Caki2 (cell line): ENCODE data around the gene RYR1. TPM values are rescaled to one million over a fixed set of nuclear protein-coding genes. Genes with fewer than 3 reads are reported as not detected.
"Not testable (repeated sequence)": the region's sequence is repeated elsewhere in the genome, so short reads cannot be mapped to it uniquely, and the experiment has no call there.

ENCODE experiments used
- DNase-seq: peaks from one replicate; pipeline ENCODE4 v3.0.0-alpha.2; 2015; ENCODE audit warnings: low read depth
- in situ Hi-C: cut with HindIII; loops from 2 replicates; pipeline ENCODE4 v1.10.0; 2016; ENCODE audit warnings: low sequenced_read_pairs, low pct_unique_long_range_greater_than_20kb, mixed read lengths
- total RNA-seq: library from RNA; depleted of rRNA; stranded (reverse); fragments of >200 nt; shearing (Covaris generic); gene quantifications from 2 replicates; pipeline ENCODE4 v1.2.3, GENCODE V29; 2014; ENCODE audit warnings: low replicate concordance

The RYR1 gene
- total RNA-seq, 1 experiment from 2014 or later = under 0.01 TPM

DNA sequence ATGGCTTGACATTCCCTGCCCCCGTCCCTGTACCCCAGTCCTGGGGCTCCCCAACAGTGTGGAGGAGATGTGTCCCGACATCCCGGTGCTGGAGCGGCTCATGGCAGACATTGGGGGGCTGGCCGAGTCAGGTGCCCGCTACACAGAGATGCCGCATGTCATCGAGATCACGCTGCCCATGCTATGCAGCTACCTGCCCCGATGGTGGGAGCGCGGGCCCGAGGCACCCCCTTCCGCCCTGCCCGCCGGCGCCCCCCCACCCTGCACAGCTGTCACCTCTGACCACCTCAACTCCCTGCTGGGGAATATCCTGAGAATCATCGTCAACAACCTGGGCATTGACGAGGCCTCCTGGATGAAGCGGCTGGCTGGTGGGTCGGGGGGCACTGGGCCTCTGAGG is 83.8 kb downstream of the RYR1 start:
- DNase-seq = no peak
- in situ Hi-C loops = no loop called here

DNA sequence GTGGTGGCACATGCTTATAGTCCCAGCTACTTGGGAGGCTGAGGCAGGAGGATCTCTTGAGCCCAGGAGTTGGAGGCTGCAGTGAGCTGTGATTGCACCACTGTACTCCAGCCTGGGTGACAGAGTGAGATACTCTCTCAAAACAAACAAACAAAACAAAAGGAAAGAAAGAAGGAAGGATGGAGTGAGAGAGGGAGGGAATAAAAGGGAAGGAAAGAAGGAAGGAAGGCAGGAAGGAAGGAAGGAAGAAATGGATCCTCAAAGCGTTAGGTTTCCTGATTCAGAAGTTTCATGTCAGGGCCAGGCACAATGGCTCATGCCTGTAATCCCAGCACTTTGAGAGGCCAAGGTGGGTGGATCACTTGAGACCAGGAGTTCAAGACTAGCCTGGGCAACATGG is 84.5 kb downstream of the RYR1 start:
- DNase-seq, in situ Hi-C loops: not testable (repeated sequence)

DNA sequence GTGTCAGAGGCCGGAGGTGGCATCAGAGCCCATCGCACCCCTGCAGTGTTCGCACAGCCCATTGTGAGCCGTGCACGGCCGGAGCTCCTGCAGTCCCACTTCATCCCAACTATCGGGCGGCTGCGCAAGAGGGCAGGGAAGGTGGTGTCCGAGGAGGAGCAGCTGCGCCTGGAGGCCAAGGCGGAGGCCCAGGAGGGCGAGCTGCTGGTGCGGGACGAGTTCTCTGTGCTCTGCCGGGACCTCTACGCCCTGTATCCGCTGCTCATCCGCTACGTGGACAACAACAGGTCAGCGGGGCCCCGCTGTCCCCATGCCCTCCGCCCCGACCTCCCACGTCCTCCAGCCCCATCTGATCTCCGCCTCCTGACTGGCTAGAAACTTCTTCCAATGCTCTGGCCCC is 85.7 kb downstream of the RYR1 start:
- no peak for DNase-seq
- in situ Hi-C loops = no loop called here

DNA sequence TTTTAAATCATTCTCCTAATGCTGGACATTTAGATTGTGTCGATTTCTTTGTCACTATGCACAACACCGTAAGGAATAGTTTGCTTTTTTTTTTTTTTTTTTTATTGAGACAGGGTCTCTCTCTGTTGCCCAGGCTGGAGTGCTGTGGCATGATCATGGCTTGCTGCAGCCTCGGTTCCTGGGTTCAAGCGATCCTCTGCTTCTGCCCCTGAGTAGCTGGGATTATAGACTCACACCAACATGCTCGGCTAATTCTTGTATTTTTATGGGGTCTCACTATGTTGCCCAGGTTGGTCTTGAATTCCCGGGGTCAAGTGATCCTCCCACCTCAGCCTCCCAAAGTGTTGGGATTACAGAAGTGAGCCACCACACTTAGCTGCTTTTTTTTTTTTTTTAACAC is 86.5 kb downstream of the RYR1 start:
- in situ Hi-C loops = no loop called here
- no peak for DNase-seq

DNA sequence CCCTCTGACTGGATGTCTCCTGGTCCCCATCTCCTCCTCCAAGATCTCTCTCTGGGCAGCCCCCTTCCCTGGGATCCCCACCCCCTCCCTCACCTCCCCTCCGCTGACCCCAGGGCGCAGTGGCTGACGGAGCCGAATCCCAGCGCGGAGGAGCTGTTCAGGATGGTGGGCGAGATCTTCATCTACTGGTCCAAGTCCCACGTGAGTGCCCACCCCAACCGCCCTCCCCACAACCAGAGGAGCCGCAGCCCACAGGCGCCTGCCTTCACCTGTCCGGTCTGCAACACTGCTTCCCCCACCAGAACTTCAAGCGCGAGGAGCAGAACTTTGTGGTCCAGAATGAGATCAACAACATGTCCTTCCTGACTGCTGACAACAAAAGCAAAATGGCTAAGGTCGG is 89.4 kb downstream of the RYR1 start:
- in situ Hi-C loops = no loop called here
- DNase-seq = no peak

DNA sequence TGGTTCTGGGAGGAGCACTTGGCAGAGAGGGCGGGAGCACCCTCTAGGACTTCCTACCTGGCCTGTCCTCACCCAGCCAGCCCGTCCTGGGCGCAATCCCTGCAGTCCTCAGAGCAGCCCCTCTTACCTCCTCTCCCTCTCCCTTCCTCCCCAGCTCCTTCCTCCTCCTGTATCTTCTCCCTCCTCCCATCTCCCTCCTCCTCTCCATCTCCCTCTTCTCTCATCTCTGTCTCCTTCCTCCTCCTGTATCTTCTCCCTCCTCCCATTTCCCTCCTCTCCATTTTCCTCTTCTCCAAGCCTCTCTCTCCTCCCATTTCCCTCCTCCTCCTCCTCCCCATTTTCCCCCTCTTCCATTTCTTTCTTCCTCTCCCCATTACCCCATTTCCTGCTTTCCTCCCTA is 89.8 kb downstream of the RYR1 start:
- in situ Hi-C loops = no loop called here
- no peak for DNase-seq

DNA sequence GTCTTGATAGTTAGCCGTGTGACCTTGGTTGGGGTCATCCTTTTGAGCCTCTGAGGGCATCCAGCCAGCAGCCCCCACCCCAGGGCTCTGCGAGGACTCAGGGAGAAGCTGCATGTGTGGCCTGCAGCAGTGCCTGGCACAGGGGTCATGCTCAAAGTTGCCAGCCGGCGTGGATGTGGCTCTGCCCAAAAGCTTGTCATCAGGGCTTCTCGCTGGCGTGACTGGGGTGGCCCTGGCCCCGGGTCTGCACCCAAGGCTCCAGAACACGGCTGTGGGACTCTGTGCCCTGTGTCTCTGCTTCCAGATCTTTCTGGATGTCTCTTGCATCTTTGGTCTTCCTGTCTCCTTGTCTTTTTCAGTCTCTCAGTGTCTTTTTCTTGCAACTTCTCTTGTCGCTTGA is 90.9 kb downstream of the RYR1 start:
- in situ Hi-C loops = no loop called here
- DNase-seq = no peak

DNA sequence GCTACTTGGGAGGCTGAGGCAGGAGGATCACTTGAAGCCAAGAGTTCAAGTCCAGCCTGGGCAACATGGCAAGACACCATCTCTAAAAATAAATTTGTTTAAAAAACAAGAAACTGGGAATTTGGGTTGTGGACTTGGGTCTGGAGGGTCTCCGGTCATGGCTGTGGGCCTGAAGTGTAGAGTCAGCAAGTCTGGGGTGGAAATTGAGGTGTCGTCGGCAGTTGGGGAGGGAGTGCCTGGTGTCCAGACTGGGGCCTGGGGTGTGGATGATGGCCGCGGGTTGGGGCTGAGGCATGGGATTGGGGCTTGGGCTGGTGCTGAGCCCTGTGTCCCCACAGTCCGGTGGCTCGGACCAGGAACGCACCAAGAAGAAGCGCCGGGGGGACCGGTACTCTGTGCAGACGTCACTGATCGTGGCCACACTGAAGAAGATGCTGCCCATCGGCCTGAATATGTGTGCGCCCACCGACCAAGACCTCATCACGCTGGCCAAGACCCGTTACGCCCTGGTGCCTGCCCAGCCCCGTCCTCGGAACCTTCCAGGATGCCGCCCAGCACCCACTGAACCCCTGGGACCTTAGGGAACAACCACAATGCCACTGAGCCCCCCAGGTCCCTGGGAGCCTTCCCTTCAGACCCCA is 91.6 kb downstream of the RYR1 start:
- DNase-seq = no peak
- in situ Hi-C loops = loop anchor here (25.0 kb wide), 1 partner anchor 262 kb away; the partner anchor contains the start of gene LGALS7B

DNA sequence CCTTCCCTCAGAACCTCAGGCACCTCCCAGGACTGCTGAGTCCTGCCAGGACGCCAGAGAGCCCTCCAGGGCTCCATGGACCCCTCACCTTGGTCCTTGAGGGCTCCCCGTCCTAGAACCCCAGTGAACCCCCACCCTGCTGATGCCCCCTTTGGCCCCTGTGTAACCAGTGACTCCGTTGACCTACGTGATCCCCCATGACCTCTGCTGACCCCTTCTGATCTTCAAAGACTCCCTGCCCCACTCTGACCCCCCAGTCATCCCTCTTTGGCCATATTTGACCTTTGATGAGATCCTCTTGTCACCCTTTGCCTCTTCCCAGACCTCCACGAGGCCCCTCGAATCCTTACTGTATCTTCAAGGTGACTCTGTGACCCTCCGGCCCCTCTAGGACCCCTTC is 92.9 kb downstream of the RYR1 start:
- in situ Hi-C loops = loop anchor here (25.0 kb wide), 1 partner anchor 261 kb away; the partner anchor contains the start of gene LGALS7B
- DNase-seq = no peak

DNA sequence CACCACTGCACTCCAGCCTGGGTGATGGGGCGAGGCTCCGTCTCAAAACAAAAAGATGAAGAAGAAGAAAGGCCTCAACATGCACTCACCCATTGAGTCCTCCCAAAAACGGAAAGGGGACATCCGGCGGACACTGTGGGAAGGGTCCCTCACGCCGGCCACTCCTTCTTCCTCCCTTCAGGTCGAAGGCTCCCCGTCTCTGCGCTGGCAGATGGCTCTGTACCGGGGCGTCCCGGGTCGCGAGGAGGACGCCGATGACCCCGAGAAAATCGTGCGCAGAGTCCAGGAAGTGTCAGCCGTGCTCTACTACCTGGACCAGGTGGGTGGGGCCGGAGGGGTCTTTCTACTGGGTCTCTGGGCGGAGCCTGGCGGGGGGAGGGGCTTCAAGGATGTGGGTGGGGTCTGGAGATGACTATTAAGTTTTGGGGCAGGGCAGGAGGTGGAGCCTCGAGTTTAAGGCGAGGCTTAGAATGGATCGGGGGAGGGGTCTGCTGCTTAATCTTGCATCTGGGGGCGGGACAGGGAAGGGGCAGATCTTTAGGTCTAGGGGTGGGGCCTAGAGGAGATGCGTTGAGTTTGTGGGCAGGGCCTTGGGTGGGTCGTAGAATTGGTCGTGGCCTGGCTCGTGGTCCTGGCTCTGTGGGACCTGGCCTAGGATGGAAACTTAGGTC is 94.1 kb downstream of the RYR1 start:
- in situ Hi-C loops = loop anchor here (25.0 kb wide), 1 partner anchor 260 kb away; the partner anchor contains the start of gene LGALS7B
- no peak for DNase-seq

DNA sequence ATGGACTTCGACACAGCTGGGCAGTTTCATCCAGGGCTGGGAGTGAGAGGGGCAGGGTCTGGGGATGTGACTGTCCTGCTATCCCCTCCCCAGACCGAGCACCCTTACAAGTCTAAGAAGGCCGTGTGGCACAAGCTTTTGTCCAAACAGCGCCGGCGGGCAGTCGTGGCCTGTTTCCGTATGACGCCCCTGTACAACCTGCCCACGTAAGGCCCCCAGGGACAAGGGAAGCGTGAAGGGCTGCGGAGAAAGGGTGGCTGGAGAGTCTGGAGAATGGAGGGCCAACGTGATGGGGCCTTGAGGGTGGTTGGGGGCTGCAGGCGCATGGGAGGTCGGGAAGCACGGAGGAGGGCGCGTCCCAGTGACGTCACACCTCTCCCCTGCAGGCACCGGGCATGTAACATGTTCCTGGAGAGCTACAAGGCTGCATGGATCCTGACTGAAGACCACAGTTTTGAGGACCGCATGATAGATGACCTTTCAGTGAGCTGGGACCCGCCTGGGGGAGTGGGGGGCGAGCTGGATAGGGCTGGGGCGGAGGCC is 94.8 kb downstream of the RYR1 start:
- no peak for DNase-seq
- in situ Hi-C loops = loop anchor here (25.0 kb wide), 1 partner anchor 259 kb away; the partner anchor contains the start of gene LGALS7B

DNA sequence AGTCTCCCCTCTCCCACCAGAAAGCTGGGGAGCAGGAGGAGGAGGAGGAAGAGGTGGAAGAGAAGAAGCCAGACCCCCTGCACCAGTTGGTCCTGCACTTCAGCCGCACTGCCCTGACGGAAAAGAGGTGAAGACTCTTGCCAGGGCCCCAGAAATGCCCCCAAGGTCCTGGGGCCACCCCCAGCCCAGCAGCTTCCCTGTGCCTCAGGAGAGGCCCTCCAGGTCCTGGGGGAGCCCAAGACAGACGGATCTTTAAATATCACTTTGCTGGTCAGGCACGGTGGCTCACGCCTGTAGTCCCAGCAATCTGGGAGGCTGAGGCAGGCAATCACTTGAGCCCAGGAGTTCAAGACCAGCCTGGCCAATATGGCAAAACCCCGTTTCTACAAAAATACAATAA is 95.4 kb downstream of the RYR1 start:
- in situ Hi-C loops = loop anchor here (25.0 kb wide), 1 partner anchor 258 kb away; the partner anchor contains the start of gene LGALS7B
- DNase-seq = no peak

DNA sequence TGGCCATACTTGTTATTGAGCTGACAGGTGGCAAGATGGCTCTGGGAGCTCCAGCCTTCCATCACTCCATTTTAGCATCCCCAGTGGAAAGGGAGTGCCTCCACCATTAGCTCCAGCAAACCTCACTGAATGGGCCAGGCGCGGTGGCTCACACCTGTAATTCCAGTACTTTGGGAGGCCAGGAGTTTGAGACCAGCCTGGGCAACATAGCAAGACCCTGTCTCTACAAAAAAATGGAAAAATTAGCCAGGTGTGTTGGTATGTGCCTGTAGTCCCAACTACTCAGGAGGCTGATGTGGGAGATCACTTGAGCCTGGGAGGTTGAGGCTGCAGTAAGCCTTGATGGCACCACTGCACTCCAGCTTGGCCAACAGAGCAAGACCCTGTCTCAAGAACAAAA is 98.0 kb downstream of the RYR1 start:
- DNase-seq = no peak
- in situ Hi-C loops = loop anchor here (25.0 kb wide), 1 partner anchor 256 kb away; the partner anchor contains the start of gene LGALS7B

DNA sequence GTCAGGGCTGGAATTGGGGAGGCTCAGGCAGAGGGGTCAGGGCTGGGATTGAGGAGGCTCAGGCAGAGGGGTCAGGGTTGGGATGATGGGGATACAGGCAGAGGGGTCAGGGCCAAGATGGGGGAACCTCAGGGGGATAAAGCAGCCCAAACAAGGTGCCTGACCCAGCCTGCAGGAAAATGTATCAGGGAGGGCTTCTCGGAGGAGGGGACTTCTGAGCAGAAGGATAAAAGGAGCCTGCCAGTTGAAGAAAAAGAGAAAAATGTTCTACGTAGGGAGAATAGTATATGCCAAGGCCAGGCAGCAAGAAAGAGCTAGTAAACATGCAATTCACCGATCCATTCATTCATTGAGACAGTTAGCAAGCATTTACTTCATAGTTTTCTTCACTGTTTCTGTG is 99.4 kb downstream of the RYR1 start:
- DNase-seq = no peak
- in situ Hi-C loops = loop anchor here (25.0 kb wide), 1 partner anchor 254 kb away; the partner anchor contains the start of gene LGALS7B

DNA sequence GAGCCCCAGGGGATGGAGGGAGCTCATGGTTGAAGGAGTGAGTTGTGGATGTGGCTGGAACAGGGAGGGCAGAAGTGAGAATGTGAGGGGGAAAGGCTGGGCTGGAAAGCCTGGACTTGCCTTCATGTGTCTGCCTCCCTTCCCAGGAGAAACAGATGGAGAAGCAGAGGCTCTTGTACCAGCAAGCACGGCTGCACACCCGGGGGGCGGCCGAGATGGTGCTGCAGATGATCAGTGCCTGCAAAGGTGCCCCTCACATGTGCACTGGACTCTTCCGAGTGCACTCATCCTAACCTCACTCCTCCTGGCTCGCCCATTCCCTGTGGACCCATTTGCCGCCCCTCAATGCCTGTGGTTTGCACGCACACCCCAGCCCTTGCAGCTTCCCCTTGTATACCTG is 101.1 kb downstream of the RYR1 start:
- DNase-seq = no peak
- in situ Hi-C loops = loop anchor here (25.0 kb wide), 1 partner anchor 253 kb away; the partner anchor contains the start of gene LGALS7B

DNA sequence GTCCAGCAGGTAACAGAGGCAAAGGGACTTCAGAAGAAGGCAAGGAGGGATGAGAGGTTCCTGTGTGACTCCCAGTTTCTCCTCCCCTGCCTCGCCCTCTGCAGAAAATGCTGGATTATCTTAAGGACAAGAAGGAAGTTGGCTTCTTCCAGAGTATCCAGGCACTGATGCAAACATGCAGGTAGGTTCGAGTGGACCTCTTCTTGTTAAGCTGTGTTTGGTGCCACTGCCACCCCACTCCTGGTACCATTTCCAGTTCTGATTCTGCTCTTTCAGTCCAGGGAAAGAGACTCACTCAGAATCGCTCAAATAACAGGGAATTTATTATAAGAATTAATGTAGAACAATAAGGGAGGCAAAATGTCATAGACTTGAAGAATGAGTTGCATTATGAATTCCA is 101.7 kb downstream of the RYR1 start:
- in situ Hi-C loops = loop anchor here (25.0 kb wide), 1 partner anchor 252 kb away; the partner anchor contains the start of gene LGALS7B
- DNase-seq = no peak

DNA sequence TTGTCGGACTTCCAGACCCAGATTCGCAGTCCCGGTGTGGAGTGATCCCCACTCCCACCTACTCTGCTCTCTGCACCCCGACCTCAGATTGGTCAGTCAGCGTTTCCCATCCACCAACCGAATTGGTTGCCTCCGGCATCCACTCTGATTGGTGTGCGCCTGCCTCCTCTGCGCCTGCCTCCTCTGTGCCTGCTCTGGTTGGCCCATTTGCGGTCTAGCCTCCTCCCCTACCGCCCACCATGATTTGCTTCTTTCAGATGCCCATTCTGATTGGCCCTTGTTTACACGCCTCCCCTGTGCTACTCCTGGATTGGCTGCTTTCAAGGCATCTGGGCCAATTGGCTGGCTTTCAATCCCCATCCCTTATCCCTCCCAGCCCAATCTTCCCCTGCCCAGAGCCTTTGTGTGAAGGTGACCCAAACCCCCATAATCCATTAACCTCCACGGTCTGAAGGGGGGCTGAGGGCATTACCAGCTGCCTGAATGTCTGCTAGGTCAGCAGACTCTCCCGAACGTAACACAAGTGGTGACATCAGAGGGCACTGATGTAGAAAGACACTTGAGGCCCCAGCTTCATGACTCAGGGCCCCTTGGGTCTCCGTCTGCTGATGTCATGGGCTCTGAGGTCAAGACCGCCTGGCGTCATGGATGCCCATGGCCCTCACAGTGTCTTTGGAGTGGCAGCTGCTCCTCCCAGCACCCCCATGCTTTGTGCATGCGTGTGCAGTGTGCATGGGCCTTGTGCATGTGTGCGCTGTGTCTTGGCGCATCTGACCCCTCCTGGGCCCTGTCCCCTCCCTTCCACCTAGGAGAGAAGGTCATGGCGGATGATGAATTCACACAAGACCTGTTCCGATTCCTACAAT is 103.8 kb downstream of the RYR1 start:
- DNase-seq = no peak
- in situ Hi-C loops = loop anchor here (25.0 kb wide), 1 partner anchor 250 kb away; the partner anchor contains the start of gene LGALS7B

DNA sequence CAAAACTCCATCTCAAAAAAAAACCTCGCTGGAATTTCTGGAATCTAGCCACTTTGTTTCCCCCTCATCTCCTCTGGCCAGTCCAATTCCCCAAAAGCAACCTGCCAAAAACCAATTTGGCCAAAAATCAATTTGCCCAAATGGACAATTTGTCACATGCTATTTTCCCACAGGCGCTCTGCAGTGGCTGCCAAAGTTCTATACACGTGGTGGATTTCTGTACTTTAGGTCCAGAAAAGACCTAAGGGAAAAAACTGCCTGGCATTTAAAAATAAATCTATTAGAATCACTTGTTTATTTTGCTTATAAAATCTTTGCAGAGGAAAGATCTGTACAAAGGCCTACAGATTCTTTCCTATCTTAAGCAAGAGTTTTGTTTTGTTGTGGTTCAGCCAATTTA is 104.9 kb downstream of the RYR1 start:
- in situ Hi-C loops = loop anchor here (25.0 kb wide), 1 partner anchor 249 kb away; the partner anchor contains the start of gene LGALS7B
- no peak for DNase-seq
